Activated naive CD4-positive, alpha-beta T cell treated with anti-CD3 and anti-CD28 coated beads, Interleukin-2, amount 10 ng/mL, durations not matched to agents 7 days and 5 days (primary cell): Measurements from ENCODE around the gene ADIPOR2.
A peak's percentile ranks its signal among the peaks of the same experiment; 100 is the strongest.

ENCODE experiments used
- CTCF ChIA-PET: fragments of 350-600 bp; sonication (Branson Sonifier 250); formaldehyde crosslinking; loops from one replicate; lab custom pipeline; 2021; ENCODE audit warnings: antibody characterized with exemption; lab: Charles Lee
- DNase-seq: peaks from one replicate; pipeline ENCODE4 v3.0.0-alpha.2; 2020
- H3K27ac Mint-ChIP-seq: one replicate; pipeline ENCODE4 v1.8.0; 2021; ENCODE audit warnings: mild to moderate bottlenecking, moderate library complexity, mixed read lengths
- H3K27me3 Mint-ChIP-seq: one replicate; pipeline ENCODE4 v1.8.0; 2021; ENCODE audit warnings: mild to moderate bottlenecking, mixed read lengths
- H3K36me3 Mint-ChIP-seq: one replicate; pipeline ENCODE4 v1.8.0; 2021; ENCODE audit warnings: mixed read lengths
- H3K4me1 Mint-ChIP-seq: one replicate; pipeline ENCODE4 v1.8.0; 2021; ENCODE audit warnings: mixed read lengths
- H3K4me3 Mint-ChIP-seq: one replicate; pipeline ENCODE4 v1.8.0; 2021; ENCODE audit warnings: mild to moderate bottlenecking, moderate library complexity, mixed read lengths
- H3K9me3 Mint-ChIP-seq: one replicate; pipeline ENCODE4 v1.8.0; 2021; ENCODE audit warnings: mixed read lengths

The ADIPOR2 gene

GRCh38 chr12:1793426-1794210 lies 102.7 kb downstream of the ADIPOR2 start:
- peaks cover 6% of the 10 kb centered on the region for H3K27me3 Mint-ChIP-seq
- H3K27ac Mint-ChIP-seq: no peak overlapping the region
- H3K4me3 Mint-ChIP-seq: no peak overlapping the region
- no peak for DNase-seq
- peaks cover 4% of the 10 kb centered on the region for H3K36me3 Mint-ChIP-seq
- CTCF ChIA-PET: interaction anchor here (9.4 to 17.3 kb wide), 2 partner anchors 139 to 146 kb away, joined by 110 to 326 read pairs; no protein-coding TSS in a partner anchor
- H3K9me3 Mint-ChIP-seq: no peaks in the 10 kb centered on the region
- H3K4me1 Mint-ChIP-seq: peaks cover 30% of the 10 kb centered on the region

GRCh38 chr12:1794440-1795090 lies 103.7 kb downstream of the ADIPOR2 start:
- Mint-ChIP-seq H3K27me3 (peaks cover 10% of the 10 kb centered on the region), H3K4me1 (peaks cover 30% of the 10 kb centered on the region), H3K36me3 (no peaks in the 10 kb centered on the region), H3K4me3 (no peak overlapping the region), H3K9me3 (no peaks in the 10 kb centered on the region), H3K27ac (peak overlapping the region; percentile 58)
- CTCF ChIA-PET: interaction anchor here (1.1 to 17.3 kb wide), 3 partner anchors 125 to 145 kb away, joined by 3 to 326 read pairs (median 110); no protein-coding TSS in a partner anchor
- DNase-seq: no peak

DNA sequence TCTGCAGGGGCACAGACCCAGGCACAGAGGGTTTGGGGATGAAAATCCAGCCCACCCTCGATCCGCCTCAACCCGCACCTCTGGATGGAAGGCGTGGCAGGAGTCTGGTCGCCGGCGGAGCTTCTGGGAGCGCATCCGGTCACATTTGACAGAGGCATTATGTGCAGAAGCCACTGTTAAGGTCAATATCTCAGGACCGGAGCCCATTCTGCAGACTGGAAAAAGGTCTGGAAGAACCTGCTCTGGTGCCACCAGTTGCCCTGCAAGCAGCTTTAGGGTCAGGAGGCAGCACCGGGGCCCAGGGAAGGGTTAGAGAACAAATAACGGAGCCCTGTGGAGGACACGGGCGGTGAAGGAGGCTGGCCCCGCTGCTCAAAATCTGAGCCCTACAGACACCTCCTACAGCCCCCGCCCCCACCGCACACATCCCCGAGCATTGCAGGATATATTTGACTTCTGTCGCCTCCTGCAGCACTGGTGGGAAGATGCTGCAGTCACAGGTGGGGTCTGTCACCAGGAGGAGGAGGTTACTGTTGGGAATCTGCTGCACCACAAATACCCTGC lies 104.4 kb downstream of the ADIPOR2 start:
- Mint-ChIP-seq H3K4me3 (peak overlapping the region; percentile 88), H3K4me1 (peaks cover 28% of the 10 kb centered on the region), H3K36me3 (no peaks in the 10 kb centered on the region), H3K9me3 (no peaks in the 10 kb centered on the region), H3K27me3 (peaks cover 15% of the 10 kb centered on the region), H3K27ac (peak overlapping the region; percentile 33)
- CTCF ChIA-PET: interaction anchor here (1.1 to 17.3 kb wide), 3 partner anchors 124 to 144 kb away, joined by 3 to 326 read pairs (median 110); no protein-coding TSS in a partner anchor
- DNase-seq: no peak

- Mint-ChIP-seq H3K36me3 (no peaks in the 10 kb centered on the region), H3K27ac (peak overlapping the region; percentile 91), H3K4me3 (peak overlapping the region; percentile 88), H3K9me3 (no peaks in the 10 kb centered on the region), H3K27me3 (peaks cover 15% of the 10 kb centered on the region), H3K4me1 (peaks cover 21% of the 10 kb centered on the region)
- CTCF ChIA-PET: interaction anchor here (1.1 to 17.3 kb wide), 3 partner anchors 124 to 144 kb away, joined by 3 to 326 read pairs (median 110); no protein-coding TSS in a partner anchor
- DNase-seq: peak; percentile 95
Observed at GRCh38 chr12:1795785-1796514, 105.1 kb downstream of the ADIPOR2 start.

DNA sequence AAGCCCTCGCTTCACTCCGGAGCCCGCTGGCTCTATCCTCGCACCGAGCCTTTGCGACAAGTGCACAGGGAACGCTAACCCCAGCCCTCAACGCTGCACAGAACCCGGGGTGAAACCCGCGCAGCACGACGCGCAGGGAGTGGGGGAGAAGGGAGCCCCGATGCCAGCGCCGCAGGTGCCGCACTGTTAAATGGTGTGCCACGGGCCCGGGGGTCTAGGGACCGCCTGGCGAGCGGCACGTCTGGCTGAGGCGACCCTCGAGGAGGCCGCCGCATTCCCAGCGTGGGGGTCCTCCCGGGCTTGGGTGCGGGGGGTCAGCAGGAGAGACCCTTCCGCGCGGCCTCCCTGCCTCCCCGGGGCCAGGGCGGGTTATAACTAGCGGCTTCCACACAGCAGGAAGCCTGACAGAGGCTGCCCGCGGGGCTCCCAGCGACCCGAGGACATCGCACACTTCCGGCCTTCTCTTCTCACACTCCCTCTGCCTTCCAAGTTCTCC lies 105.7 kb downstream of the ADIPOR2 start:
- H3K4me3 Mint-ChIP-seq: peak overlapping the region; percentile 88
- no peaks in the 10 kb centered on the region for H3K9me3 Mint-ChIP-seq
- CTCF ChIA-PET: interaction anchor here (9.4 to 17.3 kb wide), 2 partner anchors 142 to 143 kb away, joined by 110 to 326 read pairs; no protein-coding TSS in a partner anchor
- H3K36me3 Mint-ChIP-seq: no peaks in the 10 kb centered on the region
- peaks cover 15% of the 10 kb centered on the region for H3K4me1 Mint-ChIP-seq
- DNase-seq: peak; percentile 69
- peaks cover 15% of the 10 kb centered on the region for H3K27me3 Mint-ChIP-seq
- H3K27ac Mint-ChIP-seq: peak overlapping the region; percentile 91

DNA sequence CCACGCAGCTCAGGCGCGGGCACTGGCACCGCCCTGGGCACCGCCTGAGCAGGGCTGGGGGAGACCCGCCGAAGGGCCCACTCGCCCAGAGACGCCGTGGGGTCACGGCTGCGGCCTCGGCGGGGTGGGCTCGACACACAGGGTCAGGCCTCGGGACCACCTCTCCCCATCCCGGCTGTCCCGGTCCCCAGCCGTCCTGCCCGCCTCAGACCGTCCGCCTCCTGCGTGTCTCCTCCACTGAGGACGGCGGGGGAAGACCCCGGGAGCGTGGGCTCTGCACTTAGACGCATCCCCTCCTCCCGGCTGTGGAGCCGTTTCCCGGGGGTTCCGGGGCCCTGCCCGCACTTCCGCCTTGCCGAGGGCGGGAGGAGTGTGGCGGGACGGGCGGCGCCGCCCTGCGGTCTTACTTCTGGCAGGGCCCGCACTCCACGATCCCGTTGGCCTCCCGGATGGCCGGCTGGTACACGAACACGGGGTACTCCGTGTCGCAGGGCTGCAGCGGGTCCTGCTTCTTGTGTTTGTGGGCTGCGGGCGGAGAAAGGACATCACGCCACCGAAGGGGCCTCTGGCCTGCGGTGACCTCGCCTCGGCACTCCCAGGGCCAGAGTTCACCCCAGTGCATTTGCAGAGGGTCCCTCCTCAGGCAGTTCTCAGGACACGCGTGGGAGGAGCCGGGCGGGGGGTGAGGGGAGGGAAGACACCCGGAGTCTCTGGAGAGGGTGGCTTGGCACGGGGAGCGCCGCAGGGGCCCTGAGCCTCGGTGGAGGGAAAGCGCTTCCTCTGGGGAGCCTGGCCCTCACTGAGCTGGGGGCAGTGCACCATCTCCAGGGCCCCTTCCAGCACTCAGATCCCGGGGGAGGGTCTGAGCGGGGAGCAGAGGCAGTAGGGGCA lies 106.4 kb downstream of the ADIPOR2 start:
- Mint-ChIP-seq H3K4me3 (peak overlapping the region; percentile 88), H3K4me1 (peaks cover 8% of the 10 kb centered on the region), H3K27ac (peak overlapping the region; percentile 85), H3K9me3 (no peaks in the 10 kb centered on the region), H3K27me3 (peaks cover 15% of the 10 kb centered on the region), H3K36me3 (no peaks in the 10 kb centered on the region)
- DNase-seq: peak; percentile 71
- CTCF ChIA-PET: interaction anchor here (1.6 to 17.3 kb wide), 4 partner anchors 142 to 240 kb away, joined by 3 to 326 read pairs (median 69); no protein-coding TSS in a partner anchor

DNA sequence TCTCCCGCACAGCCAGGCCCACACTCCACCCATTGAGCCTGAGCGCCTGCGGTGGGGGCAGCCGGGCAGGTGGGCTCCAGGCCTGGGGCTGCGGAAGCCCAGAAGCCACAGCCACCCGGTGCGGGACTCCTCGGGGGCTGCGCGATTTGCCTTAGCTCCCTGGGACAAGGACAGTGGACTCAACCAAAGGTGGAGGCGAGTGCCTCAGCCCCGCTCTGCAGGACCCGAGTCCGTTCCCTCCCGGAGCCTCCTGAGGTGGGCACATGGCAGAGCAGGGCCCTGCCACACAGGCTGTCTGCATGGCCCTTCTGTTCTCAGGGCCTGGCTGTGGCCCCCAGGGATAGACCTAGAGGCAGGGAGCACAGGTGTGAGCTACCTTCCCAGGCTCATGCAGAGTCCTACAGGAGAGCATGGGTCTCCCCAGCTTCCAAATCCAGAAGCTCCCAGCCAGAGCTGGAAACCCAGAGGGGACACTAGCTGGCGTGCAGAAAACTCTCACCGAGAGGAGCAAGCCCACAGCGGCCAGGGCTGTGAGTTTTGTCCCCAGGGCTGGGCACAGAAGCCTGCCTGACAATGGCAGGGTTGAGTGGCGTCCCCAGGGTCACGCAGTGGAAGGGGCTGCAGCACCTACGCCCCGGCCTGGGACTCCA lies 107.2 kb downstream of the ADIPOR2 start:
- Mint-ChIP-seq H3K27me3 (peaks cover 15% of the 10 kb centered on the region), H3K36me3 (no peaks in the 10 kb centered on the region), H3K9me3 (no peaks in the 10 kb centered on the region), H3K27ac (no peak overlapping the region), H3K4me3 (peak overlapping the region; percentile 38), H3K4me1 (peaks cover 8% of the 10 kb centered on the region)
- CTCF ChIA-PET: interaction anchor here (1.6 to 17.3 kb wide), 3 partner anchors 142 to 239 kb away, joined by 3 to 326 read pairs (median 28); no protein-coding TSS in a partner anchor
- no peak for DNase-seq

DNA sequence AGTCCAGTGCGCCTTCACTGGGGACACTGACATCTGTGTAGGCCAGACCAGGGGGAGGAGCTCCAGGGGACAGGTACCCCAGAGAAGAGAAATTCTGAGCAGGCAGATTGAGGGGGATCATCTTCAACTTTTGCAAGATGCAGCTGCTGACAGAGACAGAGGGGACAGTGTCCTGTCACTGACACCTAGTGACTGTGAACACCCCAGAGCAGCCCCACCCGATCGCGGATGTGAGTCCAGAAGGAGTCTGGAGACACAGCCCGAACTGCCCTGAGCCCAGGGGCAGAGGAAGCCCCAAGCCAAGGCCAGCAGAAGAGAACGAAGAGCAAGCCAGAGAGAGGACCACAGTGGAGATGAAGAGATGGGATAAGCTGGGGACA lies 107.8 kb downstream of the ADIPOR2 start:
- no peak overlapping the region for H3K4me3 Mint-ChIP-seq
- peaks cover 15% of the 10 kb centered on the region for H3K27me3 Mint-ChIP-seq
- no peak for DNase-seq
- H3K4me1 Mint-ChIP-seq: peaks cover 8% of the 10 kb centered on the region
- H3K36me3 Mint-ChIP-seq: no peaks in the 10 kb centered on the region
- no peaks in the 10 kb centered on the region for H3K9me3 Mint-ChIP-seq
- CTCF ChIA-PET: interaction anchor here (1.5 to 5.0 kb wide), 3 partner anchors 136 to 239 kb away, joined by 3 to 28 read pairs (median 3); no protein-coding TSS in a partner anchor
- no peak overlapping the region for H3K27ac Mint-ChIP-seq

GRCh38 chr12:1799051-1799881 lies 108.4 kb downstream of the ADIPOR2 start:
- no peaks in the 10 kb centered on the region for H3K36me3 Mint-ChIP-seq
- no peak for DNase-seq
- H3K27me3 Mint-ChIP-seq: peaks cover 15% of the 10 kb centered on the region
- no peaks in the 10 kb centered on the region for H3K9me3 Mint-ChIP-seq
- H3K27ac Mint-ChIP-seq: no peak overlapping the region
- no peak overlapping the region for H3K4me3 Mint-ChIP-seq
- H3K4me1 Mint-ChIP-seq: peaks cover 9% of the 10 kb centered on the region
- CTCF ChIA-PET: interaction anchor here (1.5 to 5.0 kb wide), 3 partner anchors 135 to 238 kb away, joined by 3 to 28 read pairs (median 3); no protein-coding TSS in a partner anchor

GRCh38 chr12:1799882-1800400 lies 109.1 kb downstream of the ADIPOR2 start:
- H3K27ac Mint-ChIP-seq: no peak overlapping the region
- H3K9me3 Mint-ChIP-seq: peaks cover 2% of the 10 kb centered on the region
- H3K4me3 Mint-ChIP-seq: no peak overlapping the region
- CTCF ChIA-PET: interaction anchor here (1.5 to 5.0 kb wide), 3 partner anchors 9 to 140 kb away, joined by 3 to 28 read pairs (median 6); no protein-coding TSS in a partner anchor
- H3K27me3 Mint-ChIP-seq: peaks cover 15% of the 10 kb centered on the region
- H3K36me3 Mint-ChIP-seq: peaks cover 1% of the 10 kb centered on the region
- peaks cover 15% of the 10 kb centered on the region for H3K4me1 Mint-ChIP-seq
- no peak for DNase-seq
